ENCODE measurements around the gene CISTR. TPM values are rescaled to one million over a fixed set of nuclear protein-coding genes. Genes with fewer than 3 reads are reported as not detected.

CISTR gene
- total and polyA plus RNA-seq, 2 donors (not counting 3 experiments of a cell fraction or from before 2014, with no cell fraction given) = not detected

DNA sequence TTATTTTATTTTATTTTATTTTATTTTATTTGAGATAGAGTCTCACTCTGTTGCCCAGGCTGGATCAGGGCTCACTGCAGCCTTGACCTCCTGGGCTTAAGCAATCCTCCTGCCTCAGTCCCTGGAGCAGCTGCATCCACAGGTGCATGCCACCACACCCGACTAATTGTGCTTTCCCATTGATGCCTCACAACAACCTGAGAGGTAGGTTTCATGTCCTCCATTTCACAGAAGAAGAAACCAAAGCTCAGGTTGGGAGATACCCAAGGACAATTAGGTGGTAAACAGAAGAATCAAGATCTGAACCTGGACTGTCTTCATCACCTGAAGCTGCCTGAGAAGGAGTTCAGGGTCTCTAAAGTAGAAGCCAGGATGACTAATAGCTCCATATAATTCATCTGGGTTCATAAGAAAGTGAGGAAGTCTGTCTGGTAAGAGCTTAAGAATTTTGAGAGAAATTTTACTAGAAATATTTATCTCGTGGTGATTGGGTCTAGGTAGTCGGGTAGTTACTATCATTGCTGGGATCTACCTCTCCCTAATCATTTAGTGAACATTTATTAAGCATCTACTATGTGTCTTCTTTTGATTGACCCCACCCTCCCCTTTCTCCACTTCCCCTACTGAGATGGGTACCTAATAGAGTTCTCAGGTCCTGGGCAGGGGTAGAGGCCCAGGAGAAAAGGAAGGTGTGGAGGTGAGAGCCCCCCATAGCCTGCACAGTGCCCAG, 52.7 kb downstream of the CISTR start:
- Histone ChIP-seq H3K9me3 (replicated peaks; ENCODE audit: control insufficient read depth, insufficient read depth, low read length) (no peaks in the 10 kb centered on the region), H3K36me3 (ENCODE audit: control insufficient read depth in 2 of 2, extremely low read depth in 1 of 2, insufficient read depth in 2 of 2, low read length in 2 of 2) (no peaks in the 10 kb centered on the region), H3K4me1 (ENCODE audit: control insufficient read depth, extremely low read depth, insufficient read depth, low read length) (peaks cover 8% of the 10 kb centered on the region), H2AFZ (ENCODE audit: low read depth, low read length) (no peak overlapping the region), H4K20me1 (replicated peaks; ENCODE audit: control insufficient read depth, extremely low read depth, insufficient read depth, low read length) (no peaks in the 10 kb centered on the region), H3K4me2 (ENCODE audit: insufficient read depth, low read length) (no peak overlapping the region), H3K9me1 (replicated peaks; ENCODE audit: control insufficient read depth, extremely low read depth, insufficient read depth, low read length) (no peaks in the 10 kb centered on the region), H3K27ac (ENCODE audit: insufficient read depth, low read depth, low read length) (no peak overlapping the region), H3K9ac (replicated peaks; ENCODE audit: extremely low read depth, insufficient read depth, low read length) (no peak overlapping the region), H3K27me3 (ENCODE audit: control insufficient read depth in 2 of 2, insufficient read depth in 2 of 2, low read length in 2 of 2) (peaks cover 51 to 78% of the 10 kb centered on the region in 2 experiments), H3K79me2 (ENCODE audit: control insufficient read depth, insufficient read depth, low read length) (no peaks in the 10 kb centered on the region), H3K4me3 (replicated peaks in 1 of 3; ENCODE audit: insufficient read depth in 1 of 3, low read depth in 1 of 3, low read length in 3 of 3) (no peak overlapping the region)
- POLR2A ChIA-PET = no interaction called here
- no peak for DNase-seq (ENCODE audit: low read depth, low spot score)
- CTCF ChIA-PET = interaction anchor here (1.0 to 20.3 kb wide), 4 partner anchors 15 to 156 kb away, joined by 3 to 719 read pairs (median 4); no protein-coding TSS in a partner anchor
- TF ChIP-seq EZH2 (IDR thresholded peaks at IDR 0.05; ENCODE audit: borderline replicate concordance, low read depth, low read length, severe bottlenecking) = no peak
- no peak for TF ChIP-seq MYC (IDR thresholded peaks at IDR 0.05; ENCODE audit: low read depth, low read length)
- no peak for TF ChIP-seq CTCF (IDR thresholded peaks at IDR 0.05; ENCODE audit: extremely low read depth in 1 of 2, insufficient read depth in 1 of 2, low read depth in 1 of 2, low read length in 2 of 2)
- TF ChIP-seq POLR2A (IDR thresholded peaks at IDR 0.05; ENCODE audit: low read depth, low read length) = no peak
- TF ChIP-seq JUN (IDR thresholded peaks at IDR 0.05; ENCODE audit: borderline replicate concordance, insufficient read depth, insufficient read length, low read depth) = no peak
- TF ChIP-seq FOS (IDR thresholded peaks at IDR 0.05; ENCODE audit: borderline replicate concordance, insufficient read depth, low read length) = no peak
- intact Hi-C loops (cut with micrococcal nuclease) (no loop called here), dilution Hi-C loops (cut with MboI; ENCODE audit: extremely low pct_ligation_motif_present, low sequenced_read_pairs) (no loop called here)
- no TSS peak for BruUV-seq (replicated peaks)
- no peak for FAIRE-seq

Data from endothelial cell of umbilical vein (primary cell).